ENCODE results near the gene CIB1.

Gene CIB1

DNA sequence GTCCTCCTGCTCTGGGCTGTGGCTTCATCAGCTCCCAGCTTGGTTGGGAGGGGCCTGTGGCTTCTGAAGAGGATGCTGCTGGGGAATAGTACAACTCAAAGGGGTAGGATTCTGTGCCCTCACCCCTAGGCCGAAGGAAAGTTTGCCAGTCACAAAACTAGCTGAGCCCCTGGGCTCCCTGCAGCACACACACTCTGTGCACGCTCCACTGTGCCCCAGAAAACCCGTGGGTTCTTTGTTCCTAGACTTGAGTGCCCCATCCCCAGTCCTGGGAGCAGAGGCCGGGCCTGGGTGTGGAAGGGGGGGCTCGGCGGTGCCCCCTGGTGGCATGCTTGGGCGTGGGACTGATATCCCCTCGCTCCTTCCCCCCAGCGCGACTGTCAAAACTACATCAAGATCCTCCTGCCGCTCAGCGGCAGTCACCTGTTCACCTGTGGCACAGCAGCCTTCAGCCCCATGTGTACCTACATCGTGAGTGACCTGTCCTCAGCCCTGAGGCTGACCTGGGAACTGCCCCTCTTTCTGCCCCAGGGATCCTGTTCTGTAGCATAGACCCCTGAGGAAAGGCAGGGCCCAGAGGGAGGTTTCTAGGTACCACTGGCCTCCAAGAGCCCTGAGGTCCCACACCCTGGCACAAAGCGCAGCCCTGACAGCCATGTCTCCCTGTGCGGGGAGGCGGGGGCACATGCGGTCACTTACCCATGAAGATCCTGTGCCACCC is 14.2 kb downstream of the CIB1 start:
- DNase-seq (ENCODE audit: low read depth in 1 of 2, low spot score in 1 of 2), result peak; percentile 19 to 56

DNA sequence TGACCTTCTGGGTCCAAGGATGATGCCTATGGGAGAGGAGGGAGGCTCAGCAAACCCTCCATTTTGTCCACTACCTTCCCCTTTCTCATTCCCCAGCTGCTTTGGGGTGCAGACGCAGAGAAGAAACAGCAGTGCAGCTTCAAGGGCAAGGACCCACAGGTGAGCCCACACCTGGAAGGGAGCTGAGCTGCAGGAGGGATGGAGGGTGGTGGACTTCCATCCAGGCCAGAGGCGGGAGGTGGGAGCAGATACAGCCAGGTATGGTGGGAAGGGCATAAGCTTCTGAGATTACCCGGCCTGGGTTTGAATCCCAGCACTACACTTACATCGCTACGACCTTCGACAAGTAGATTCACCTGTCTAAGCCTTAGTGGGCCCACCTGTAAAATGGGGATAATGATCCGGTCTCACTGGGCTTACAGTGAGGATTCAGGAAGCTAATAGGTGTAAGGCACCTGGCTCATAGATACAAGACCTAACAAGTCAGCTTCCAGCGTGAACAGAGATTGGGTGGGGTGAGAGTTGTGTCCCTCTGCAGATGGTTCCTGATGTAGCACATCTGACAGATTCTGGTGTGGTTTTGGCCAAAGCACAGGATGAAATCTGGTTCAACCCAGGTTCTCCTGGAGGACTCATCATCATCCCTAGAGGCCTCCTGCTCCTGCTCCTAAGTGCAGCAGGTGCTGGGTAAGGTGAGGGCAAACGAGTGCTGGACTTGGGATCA is 15.9 kb downstream of the CIB1 start:
- no peak for DNase-seq (ENCODE audit: low read depth in 1 of 2, low spot score in 1 of 2)

DNA sequence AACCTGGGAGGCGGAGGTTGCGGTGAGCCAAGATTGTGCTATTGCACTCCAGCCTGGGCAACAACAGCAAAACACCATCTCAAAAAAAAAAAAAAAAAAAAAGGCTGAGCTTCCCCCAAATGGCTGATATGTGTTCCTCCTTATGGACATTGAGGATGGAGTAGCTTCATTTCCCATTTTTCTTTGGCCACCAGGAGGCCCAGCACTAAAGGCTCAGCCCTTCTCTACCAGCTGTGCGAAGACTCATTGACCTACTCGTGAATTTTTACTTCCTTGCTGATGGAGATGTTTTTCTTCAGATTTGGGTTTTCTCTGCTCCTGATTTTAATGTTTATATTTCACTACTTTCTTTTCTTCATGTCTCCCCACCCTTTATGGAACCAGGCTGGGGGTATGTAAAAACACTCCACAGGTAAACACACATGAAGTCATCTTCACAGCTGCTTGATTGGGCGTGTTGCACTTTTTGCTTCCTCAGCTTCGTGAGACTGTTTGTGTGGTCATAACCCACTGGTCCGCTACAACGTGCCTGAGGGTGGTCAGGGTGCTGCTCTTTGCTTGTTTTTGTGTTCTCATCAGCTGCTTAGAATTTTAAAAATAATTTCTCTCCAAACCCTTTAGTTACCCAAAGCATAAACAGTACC is 19.1 kb downstream of the CIB1 start:
- no peak for DNase-seq (ENCODE audit: low read depth in 1 of 2, low spot score in 1 of 2)

DNA sequence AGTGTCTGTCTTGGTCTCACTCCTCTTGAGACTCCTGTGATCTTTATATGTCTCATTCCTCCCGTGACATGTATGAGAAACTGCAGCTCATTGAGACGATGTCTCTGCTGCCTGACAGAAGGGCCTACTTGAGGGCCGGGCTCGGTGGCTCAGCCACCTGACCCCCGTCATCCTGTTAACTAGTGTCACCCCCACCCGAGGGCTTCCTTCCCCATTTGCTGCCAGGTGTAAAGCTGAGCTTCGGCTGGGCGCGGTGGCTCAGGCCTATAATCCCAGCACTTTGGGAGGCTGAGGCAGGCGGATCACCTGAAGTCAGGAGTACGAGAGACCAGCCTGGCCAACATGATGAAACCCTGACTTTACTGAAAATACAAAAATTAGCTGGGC is 19.9 kb downstream of the CIB1 start:
- DNase-seq (ENCODE audit: low read depth in 1 of 2, low spot score in 1 of 2), result no peak

DNA sequence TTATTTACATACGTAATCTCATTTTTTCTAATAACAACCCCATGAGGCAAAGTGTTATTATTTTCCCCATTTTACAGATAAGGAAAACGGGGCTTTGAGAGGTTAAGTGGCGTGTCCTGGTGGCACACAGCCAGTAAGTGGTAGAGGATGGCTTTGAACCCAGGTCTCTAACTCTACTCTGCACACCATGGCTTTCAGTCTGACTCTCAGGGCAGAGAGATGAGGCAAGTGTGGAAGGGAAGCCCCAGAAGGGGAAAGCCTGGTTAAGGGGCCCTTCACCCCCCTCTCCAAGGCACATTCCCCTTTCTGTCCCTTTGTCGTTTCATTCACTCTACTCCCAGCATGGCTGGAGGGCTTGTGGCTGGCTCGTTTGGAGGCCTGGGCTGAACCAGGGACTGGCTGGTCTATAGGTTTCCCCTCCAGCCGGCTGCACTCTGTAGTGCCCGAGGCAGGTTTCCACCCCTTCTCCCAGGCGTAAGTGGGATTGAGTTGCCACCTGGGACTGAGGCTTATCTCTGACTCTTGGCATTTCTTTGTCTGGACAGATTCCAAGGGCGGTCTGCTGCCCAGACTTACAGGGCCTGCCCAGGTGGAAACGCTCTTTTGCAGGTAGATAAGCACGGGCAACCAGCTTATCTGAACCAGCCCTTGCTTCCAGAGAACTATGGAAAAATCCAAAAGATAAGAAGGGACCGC is 20.5 kb downstream of the CIB1 start:
- DNase-seq (ENCODE audit: low read depth in 1 of 2, low spot score in 1 of 2), result no peak

DNA sequence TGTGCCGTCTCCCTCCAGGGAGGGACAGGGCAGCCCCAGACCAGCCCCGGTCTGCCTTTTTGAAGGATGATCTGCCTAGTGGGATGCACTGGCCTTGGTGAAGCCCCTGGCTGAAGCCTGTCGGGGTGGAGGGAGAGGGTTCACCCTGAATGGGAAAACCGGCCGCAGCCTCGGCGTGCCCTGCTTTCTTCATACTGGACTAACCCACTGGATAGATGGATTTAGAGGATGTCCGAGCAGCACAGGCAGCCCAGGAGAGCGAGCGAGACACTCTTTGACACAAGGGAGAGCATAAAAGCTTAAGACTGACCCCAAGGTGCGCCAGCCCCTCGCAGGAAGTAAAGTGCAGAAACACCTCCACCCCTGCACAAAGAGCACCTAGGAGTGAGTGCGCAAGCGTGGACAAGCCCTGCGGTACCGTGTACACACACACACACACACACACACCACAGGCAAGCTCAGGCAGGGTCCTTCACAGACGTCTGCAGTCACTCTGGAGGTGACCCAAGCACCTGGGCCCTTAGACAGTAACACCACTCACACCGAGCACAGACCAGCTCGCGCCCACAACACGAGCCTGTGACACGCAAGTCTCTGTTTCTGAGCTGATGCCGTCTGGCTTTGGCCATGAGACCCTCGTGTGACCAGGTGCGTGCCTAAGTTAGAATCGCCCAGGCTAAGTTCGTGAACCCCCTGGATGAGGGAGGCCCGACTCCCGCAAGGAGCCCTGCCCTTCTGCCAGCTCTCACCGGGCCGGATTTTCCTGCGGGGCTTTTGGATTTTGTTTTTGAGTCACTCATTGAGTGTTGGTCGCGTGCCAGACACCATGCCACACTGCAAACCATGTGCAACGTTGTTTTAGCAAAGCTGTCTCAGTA is 21.3 kb downstream of the CIB1 start:
- no peak for DNase-seq (ENCODE audit: low read depth in 1 of 2, low spot score in 1 of 2)

DNA sequence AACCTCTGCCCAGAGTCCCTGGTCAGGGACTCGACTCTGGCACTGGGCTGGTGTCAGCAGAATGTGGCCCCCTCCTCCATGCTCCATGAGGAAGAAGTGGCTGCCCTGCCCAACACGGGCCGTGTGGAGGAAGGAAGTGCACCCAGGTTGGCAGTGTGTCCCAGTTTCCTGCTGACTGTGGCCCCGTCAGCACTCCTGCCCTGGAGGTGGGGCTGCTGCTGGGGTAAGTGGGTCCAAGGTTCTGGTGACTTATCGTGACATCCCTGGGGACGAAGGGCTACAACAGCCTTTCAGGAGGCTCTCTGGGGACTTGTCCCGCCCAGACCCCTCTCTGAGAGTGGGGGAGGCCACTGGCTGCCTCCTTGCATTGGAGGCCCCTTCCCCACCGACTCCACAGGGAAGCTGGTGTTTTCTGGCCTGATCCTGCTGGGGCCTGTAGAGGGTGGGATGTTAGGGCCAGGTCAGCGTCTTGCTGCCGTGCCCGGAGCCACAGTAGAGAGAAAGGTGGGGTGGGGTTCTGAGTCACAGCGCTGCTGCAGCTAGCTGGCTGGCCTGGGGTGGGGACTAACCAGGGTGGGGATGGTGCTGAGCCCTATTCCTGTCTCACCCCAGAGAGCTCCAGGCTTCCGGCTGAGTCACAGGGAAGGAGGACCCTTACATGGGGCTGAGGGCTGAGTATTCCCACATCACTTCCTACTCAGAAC is 22.1 kb downstream of the CIB1 start:
- DNase-seq (ENCODE audit: low read depth in 1 of 2, low spot score in 1 of 2), result no peak

DNA sequence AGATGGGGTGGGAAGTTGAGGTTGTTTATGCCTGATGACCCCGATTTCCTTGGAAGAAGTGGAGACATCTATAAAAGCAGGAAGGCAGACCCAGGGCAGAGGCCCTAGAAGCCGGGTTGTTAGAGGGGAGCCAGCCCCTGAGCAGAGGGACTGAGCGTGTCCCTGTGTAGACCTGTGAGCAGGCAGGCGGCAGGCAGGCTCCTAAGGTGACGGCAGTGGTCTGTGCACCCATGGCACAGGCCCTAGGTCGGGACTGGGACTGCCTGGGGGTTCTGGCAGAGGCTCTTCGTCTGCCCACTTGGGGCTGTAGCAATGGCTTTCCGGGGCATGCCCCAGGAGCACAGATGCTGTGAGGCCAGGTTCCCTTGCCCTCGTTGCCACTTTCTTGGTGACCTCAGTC is 22.7 kb downstream of the CIB1 start:
- DNase-seq (ENCODE audit: low read depth in 1 of 2, low spot score in 1 of 2), result no peak

DNA sequence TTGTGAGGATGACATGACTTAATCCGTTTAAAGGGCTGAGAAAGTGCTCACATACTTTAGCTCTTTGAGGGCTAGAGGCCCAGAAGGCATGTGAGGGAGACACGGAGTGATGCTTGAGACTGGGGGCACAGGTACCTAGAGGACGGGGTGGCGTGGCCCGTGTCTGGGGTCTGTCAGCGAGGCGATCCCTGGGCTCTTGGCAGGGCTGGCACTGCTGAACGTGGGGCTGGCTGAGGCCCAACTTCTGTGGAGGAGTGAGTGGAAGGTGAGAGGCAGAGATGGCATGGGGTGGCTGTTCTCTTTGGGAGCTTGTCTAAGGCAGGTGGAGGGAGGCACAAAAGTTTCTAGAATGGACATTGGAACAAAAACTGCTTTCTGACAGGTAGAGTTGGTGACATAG is 23.1 kb downstream of the CIB1 start:
- DNase-seq (ENCODE audit: low read depth in 1 of 2, low spot score in 1 of 2), result no peak

DNA sequence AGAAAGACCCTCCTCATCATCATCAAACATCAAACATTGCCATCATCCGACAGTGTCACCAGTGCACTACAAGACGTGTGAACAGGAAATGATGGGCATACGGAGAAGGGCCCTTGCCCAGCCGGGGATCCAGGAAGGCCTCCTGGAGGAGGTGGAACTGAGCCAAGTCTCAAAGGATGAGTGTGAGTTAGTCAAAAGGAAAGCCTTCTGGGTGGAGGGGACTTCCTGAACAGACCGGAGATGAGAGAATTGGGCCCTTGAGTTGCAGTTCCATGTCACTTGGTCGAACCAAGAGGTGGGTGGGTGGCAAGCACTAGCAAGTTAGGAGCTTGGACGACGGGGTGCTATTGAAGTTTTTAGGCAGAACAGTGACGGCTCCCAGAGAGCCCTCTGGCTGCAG is 24.1 kb downstream of the CIB1 start:
- DNase-seq (ENCODE audit: low read depth in 1 of 2, low spot score in 1 of 2), result no peak

DNA sequence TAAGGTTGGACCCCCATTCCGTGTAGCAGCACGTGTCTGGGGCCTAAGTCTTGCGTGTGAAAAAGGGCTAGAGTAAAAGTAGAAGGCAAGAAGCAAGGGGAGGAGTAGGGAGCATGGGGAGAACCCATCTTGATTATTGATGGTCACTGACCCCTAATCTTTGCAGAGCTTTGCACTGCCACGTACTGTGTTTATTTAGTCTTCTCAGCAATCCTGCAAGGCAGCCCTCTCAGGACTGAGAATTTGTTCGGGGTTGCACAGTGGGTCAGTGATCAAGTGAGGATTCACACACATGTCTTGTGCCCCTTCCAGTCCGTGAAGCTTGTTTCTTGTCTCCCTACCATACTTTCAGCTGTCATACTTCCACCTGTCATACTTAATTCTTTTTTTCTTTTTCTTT is 25.4 kb downstream of the CIB1 start:
- no peak for DNase-seq (ENCODE audit: low read depth in 1 of 2, low spot score in 1 of 2)

DNA sequence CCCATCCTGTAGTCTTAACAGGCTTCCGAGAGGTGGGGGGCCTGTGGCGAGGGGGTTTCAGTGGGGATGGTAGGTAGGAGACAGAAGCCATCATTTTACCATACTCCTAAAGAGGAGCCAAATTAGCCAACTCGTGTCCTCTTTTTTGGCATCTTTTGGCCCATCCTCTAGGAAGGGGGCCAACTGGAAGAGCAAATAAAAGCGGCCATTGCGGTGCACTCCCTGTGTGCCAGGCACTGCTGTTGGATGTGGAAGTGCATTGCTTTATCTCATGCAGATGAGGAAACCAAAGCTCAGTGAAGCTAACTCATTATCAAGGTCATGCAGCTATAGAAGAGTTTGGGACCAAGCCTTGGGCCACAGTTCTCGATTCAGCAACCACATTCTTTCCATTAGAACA is 26.5 kb downstream of the CIB1 start:
- DNase-seq (ENCODE audit: low read depth in 1 of 2, low spot score in 1 of 2), result no peak

DNA sequence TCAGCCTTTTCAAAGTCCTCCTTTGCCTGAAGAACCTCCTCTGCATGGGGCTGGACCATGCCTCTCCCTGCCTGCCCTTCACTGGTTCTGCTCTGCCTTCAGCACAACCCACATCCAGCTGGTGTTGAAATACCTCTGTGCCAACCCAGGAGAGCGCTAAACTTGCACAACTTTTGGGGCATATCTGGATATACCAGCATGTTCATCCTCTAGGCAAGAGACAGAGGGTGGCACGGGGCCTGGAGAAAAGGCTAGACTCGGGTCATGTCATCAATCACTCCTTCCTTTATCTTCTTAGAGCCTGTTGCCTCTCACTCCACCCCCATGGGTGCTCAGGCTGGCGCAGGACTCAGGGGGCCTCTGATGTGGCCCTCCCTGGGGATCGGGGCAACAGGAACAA is 27.9 kb downstream of the CIB1 start:
- DNase-seq (ENCODE audit: low read depth in 1 of 2, low spot score in 1 of 2), result no peak

DNA sequence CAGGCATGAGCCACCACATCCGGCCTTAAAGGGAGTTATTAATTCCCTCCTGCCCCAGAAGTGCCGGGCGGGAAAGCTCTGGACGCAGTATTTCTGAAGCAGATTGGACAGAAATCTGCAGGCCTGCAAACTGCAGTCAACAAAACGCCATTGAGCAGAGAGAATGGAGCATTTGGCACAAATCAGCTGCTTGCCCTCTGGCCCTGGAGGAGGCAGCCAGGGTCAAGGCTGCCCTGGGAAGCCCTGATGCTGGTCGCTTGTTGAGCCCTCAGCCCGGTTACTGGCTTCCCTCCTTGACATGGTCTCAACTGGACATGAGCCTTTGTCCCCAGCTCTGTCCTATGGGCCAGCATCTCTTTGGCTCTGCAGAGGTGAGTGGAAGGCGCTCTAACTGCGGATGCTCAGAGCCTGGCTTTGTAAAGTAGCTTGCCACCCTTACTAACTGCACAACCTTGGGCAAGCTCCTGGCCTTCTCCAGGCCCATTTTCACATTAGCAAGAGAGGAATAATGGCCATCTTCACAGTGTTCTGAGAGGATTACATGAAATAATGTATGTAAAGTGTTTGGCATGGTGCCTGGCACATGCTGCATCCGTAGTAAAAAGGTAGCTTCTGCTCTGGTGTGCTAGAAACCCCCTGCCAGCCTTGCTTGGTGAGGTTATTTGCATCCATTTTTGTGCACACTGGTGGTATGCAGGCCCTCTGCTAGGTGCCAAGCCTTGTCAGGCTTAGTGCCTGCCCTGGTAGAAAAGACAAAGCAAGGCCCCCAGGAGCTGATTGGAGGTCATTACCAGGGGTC is 28.5 kb downstream of the CIB1 start:
- DNase-seq (ENCODE audit: low read depth in 1 of 2, low spot score in 1 of 2), result no peak

DNA sequence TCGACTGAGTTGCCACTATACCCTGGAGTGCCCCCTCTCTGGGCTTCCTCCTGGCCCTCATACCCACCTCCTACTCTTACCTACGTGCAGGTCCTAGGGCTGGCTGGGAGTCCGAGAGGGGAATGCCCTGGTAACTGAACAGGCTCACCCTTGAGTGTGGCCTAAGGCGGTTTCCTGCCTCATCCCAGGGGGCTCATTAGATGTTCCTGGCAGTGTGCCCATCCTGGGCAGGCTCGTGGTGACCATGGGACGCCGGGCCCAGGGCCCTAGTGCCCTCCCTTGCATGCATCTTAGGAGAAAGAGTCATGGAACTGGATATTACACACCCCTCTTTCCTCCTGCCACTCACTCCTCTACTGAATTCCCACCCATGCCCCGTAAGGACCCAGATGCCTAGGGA is 29.8 kb downstream of the CIB1 start:
- no peak for DNase-seq (ENCODE audit: low read depth in 1 of 2, low spot score in 1 of 2)

DNA sequence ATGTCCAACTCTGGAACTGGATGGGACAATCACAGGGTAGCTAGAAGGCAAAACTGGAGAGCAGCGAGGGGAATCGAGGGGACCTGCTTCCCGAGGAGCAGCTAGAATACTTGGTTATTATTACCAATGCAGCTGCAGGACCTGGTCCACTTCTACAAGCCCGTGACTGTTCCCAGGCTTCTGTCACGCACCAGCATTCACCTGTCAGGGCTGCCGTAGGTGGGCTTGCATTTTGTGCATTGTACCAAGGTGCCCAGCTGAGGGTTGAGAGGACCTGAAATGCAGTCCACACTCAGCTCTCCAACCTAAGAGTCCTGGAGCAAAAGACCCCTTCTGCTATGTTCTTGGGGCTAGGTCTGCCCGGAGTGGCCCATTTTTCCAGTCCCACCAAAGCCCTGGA is 30.3 kb downstream of the CIB1 start:
- no peak for DNase-seq (ENCODE audit: low read depth in 1 of 2, low spot score in 1 of 2)

DNA sequence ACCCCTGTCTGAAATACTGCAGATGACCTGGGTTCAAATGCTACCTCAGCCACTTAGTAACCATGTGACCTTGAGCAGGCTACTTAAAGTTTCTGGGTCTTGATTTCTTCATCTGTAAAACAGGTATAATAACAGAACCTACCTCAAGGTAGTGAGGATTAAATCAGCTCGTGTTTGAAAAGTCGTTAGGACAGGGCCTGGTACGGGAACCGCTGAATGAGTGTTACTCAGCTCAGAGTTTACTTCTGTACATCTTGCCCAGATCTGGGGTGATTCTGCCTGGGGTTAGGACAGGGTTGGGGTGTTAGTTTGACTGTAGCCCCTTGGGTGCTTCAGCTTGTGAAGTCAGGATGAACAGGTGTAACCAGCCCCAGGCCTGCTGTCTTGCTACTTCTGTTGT is 30.8 kb downstream of the CIB1 start:
- DNase-seq (ENCODE audit: low read depth in 1 of 2, low spot score in 1 of 2), result no peak

DNA sequence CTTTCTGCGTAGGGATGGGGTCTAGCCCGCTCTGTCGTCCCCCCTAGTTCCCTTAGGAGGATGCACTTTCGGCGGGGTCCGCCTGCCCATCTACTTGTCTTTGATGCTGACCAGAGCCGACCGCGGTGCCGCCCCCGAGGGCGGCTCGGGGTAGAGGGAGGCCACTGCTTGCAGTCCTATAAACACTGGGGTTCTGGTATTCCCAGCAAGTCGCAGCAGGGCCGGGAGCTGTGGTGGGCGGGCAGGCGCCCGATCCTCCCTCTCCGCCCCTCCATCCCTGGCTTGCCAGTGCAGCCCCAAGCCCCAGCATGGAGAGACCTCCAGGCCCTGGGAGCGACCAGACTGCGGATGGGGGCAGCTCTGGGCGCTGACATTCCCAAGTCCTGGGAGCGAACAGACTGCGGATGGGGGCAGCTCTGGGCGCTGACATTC is 31.8 kb downstream of the CIB1 start:
- no peak for DNase-seq (ENCODE audit: low read depth in 1 of 2, low spot score in 1 of 2)

DNA sequence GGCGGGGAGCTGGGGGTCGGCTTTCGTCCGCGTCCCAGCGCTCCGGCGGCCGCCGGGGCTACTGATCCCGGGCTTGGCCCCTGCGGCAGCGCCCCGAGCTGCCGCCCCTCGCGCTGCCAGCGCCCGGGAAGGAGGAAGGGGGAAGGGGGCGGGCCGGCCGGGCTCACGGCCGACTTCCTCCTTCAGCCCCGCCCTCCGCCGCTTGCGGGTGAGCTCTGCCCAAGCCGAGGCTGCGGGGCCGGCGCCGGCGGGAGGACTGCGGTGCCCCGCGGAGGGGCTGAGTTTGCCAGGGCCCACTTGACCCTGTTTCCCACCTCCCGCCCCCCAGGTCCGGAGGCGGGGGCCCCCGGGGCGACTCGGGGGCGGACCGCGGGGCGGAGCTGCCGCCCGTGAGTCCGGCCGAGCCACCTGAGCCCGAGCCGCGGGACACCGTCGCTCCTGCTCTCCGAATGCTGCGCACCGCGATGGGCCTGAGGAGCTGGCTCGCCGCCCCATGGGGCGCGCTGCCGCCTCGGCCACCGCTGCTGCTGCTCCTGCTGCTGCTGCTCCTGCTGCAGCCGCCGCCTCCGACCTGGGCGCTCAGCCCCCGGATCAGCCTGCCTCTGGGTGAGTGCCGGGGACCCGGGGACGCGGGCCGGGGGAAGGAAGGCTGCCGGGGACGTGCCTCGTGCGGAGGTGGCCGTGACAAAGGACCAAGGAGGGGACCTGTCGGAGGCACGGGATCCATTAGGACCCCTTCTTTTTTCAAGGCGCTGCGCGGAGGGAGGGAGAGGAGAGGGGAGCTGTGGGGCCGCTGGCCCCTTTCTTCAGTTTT is 32.4 kb downstream of the CIB1 start, which contains the start of gene SEMA4B:
TSS of gene SEMA4B (plus strand) at position 201 of the 814 bp plus-strand sequence. CDS start at position 450, 249 bp downstream.
- peak; percentile 47 to 59 for DNase-seq (ENCODE audit: low read depth in 1 of 2, low spot score in 1 of 2)
